ENCODE measurements around the gene GHRHR.

The GHRHR gene

GRCh38 chr7:30986331-30986730, 22.6 kb downstream of the GHRHR start:
- no peak for DNase-seq

DNA sequence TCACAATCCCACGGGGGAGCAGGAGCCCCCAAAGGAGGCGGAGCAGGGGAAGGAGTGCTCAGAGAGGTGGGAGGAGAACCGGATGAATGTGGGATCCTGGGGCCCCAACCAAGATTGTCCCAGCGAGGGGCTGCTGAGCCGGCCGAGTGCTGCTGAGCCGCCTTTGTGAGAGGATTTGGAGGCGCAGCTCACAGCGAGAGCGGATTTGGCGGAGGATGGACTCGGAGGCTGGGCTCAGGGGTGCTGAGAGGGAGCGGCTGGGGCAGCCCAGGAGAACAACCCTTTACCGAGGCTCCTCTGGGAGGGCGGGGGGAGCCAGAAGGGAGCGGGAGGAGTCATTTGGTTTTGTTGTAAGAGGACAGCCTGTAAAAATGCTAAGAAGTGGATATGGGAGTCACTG, 23.0 kb downstream of the GHRHR start:
- no peak for DNase-seq

GRCh38 chr7:30987178-30987577, 23.4 kb downstream of the GHRHR start:
- no peak for DNase-seq

- no peak for DNase-seq
Measured at GRCh38 chr7:30987936-30988335, 24.2 kb downstream of the GHRHR start.

GRCh38 chr7:30988351-30989005, 24.7 kb downstream of the GHRHR start:
- DNase-seq: no peak

GRCh38 chr7:30989008-30989823, 25.5 kb downstream of the GHRHR start:
- DNase-seq: no peak

GRCh38 chr7:30989824-30990672, 26.3 kb downstream of the GHRHR start:
- no peak for DNase-seq

- DNase-seq: peak; percentile 13
Measured at GRCh38 chr7:30990673-30991170, 27.0 kb downstream of the GHRHR start.

GRCh38 chr7:30992414-30992813, 28.7 kb downstream of the GHRHR start:
- DNase-seq: no peak

DNA sequence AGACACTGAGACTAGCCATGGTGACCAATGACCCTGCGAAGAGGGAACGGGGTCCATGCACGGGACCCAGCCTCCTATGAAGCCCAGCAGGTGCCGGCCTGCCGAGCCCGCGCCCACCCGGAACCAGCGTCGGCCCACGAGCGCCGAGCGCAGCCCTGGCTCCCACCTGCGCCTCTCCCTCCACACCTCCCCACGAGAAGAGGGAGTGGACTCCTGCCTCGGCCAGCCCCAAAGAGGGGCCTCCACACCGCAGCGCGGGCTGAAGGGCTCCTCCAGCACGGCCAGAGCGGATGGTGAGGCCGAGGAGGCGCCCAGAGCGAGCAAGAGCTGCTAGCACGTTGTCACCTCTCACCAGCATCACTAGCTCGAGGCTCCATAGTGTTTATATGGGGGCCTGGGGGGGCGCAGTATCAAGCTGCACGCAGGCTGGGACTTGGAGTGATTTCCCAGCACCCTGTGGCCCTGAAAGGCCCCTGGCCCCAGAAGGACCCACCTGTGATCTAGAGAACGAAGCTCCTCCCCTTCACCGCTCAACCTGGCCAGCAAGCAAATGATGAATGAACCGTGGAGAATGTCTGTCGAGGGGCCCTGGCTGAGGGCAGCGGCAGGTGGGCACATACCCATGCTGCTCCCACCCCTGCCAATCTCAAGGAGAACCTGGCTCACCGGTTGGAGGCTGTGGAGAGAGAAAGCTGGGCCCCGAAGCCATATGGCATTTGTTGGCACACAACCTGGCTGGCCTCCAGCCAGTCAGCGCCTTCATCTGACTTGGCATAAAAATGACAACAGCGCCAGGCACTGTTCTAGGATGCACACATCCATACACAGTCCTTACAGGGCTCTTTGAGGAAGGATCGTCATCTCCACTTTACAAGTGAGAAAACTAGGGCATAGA, 30.7 kb downstream of the GHRHR start:
- DNase-seq: no peak

GRCh38 chr7:30995536-30995935, 31.8 kb downstream of the GHRHR start:
- DNase-seq: no peak

GRCh38 chr7:30996256-30996655, 32.5 kb downstream of the GHRHR start:
- no peak for DNase-seq

- DNase-seq: no peak
Measured at GRCh38 chr7:30996883-30997282, 33.1 kb downstream of the GHRHR start.

GRCh38 chr7:30997316-30997715, 33.6 kb downstream of the GHRHR start:
- peak; percentile 18 for DNase-seq

DNA sequence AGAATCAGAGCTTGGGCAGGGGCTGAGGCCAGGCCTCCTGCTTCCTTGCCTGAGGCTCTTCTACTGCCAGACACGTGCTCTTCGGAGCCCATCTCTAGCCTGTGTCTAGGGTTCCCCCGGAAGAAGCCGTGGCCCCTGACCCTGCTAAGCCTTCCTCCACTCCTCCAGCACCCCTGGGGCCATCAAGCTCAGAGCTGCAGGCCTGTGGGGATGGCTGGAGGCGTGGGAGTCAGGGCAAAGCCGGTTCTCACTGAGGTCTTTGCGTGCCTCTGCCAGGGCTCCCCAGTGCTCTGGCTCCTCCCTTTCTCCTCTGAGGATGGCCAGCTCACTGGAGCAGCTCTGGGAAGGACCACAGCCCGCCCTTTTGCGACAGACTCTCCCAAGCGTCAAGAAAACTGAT, 34.4 kb downstream of the GHRHR start:
- DNase-seq: no peak

DNA sequence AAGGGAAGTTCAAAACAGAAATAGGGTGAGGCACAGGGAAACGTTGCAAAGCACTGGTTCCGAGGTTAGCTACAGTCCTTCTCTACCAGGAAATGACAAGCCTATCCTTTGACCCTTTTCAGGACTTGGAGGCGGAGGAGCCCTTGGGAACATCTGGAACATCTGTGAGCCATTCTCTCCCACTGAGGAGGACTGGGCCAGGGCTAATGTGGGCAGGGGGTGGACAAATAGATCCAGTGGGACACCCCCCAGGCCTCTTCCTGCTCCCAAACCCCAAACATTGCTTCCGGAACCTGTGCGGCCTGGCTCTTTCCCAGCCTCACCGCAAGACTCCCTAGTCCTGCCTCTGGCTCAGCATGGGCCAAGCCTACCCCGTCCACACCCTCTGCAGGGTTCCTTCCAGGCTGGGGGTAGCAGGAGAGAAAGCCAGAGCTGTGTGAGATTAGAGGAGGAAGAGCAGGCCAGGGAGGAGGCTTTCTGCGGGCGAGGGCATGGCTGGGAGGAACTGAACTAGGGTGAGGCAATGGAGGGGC, 36.5 kb downstream of the GHRHR start:
- DNase-seq: no peak

GRCh38 chr7:31000779-31001178, 37.0 kb downstream of the GHRHR start:
- no peak for DNase-seq

DNA sequence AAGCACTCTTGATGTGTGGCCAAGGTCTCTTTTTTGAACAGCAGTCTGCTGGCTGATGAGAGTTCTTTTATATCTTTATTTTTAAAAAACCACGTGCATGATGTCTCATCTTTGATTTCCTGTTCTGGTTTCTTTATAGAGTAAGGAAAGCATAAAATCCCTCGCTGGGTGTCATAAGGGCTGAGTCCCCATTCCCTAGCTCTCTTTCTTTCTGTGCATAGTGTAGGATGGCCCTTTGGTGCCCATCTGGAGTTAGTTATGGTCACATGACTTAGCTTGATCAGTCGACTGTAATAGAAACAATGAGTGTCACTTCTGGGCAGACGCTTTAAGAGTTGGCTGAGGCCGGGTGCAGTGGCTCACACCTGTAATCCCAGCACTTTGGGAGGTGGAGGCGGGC, 38.5 kb downstream of the GHRHR start:
- peak; percentile 42 for DNase-seq

- no peak for DNase-seq
Measured at GRCh38 chr7:31003097-31003496, 39.3 kb downstream of the GHRHR start.

GRCh38 chr7:31003721-31004120, 40.0 kb downstream of the GHRHR start:
- peak; percentile 15 for DNase-seq

GRCh38 chr7:31004393-31004792, 40.6 kb downstream of the GHRHR start:
- DNase-seq: peak; percentile 5

- no peak for DNase-seq
Measured at GRCh38 chr7:31006857-31007256, 43.1 kb downstream of the GHRHR start.
